Activated naive CD8-positive, alpha-beta T cell treated with anti-CD3 and anti-CD28 coated beads for 36 hours (primary cell): Measurements from ENCODE around the gene MRPL4. TPM values are rescaled to one million over a fixed set of nuclear protein-coding genes. Genes with fewer than 3 reads are reported as not detected.

Experiments used
- DNase-seq: peaks from one replicate; pipeline ENCODE4 v3.0.0; 2021
- H3K27ac Mint-ChIP-seq: one replicate; pipeline ENCODE4 v1.8.0; 2022; ENCODE audit warnings: mild to moderate bottlenecking, moderate library complexity, mixed read lengths
- H3K27me3 Mint-ChIP-seq: one replicate; pipeline ENCODE4 v1.8.0; 2022; ENCODE audit warnings: mild to moderate bottlenecking, mixed read lengths
- H3K36me3 Mint-ChIP-seq: one replicate; pipeline ENCODE4 v1.8.0; 2021; ENCODE audit warnings: mild to moderate bottlenecking, mixed read lengths
- H3K4me1 Mint-ChIP-seq: one replicate; pipeline ENCODE4 v1.8.0; 2021; ENCODE audit warnings: mixed read lengths
- H3K4me3 Mint-ChIP-seq: one replicate; pipeline ENCODE4 v1.8.0; 2022; ENCODE audit warnings: mild to moderate bottlenecking, moderate library complexity, mixed read lengths
- H3K9me3 Mint-ChIP-seq: one replicate; pipeline ENCODE4 v1.8.0; 2022; ENCODE audit warnings: mixed read lengths
- total RNA-seq, 2 experiments: library from RNA; stranded (reverse); gene quantifications; one replicate each; pipeline ENCODE4 v1.2.3, GENCODE V29; 2021

Gene MRPL4
- total RNA-seq, 2 experiments from 2014 or later = 179 to 182 TPM

- no peak overlapping the region for H3K4me3 Mint-ChIP-seq
- no peaks in the 10 kb centered on the region for H3K36me3 Mint-ChIP-seq
- H3K27me3 Mint-ChIP-seq = no peaks in the 10 kb centered on the region
- DNase-seq = no peak
- peaks cover 4% of the 10 kb centered on the region for H3K4me1 Mint-ChIP-seq
- H3K9me3 Mint-ChIP-seq = no peaks in the 10 kb centered on the region
- no peak overlapping the region for H3K27ac Mint-ChIP-seq
Measured at GRCh38 chr19:10243606-10244005, 8.4 kb upstream of the MRPL4 start.

- peaks cover 3% of the 10 kb centered on the region for H3K4me1 Mint-ChIP-seq
- no peaks in the 10 kb centered on the region for H3K36me3 Mint-ChIP-seq
- no peaks in the 10 kb centered on the region for H3K27me3 Mint-ChIP-seq
- H3K4me3 Mint-ChIP-seq = no peak overlapping the region
- no peak for DNase-seq
- no peaks in the 10 kb centered on the region for H3K9me3 Mint-ChIP-seq
- no peak overlapping the region for H3K27ac Mint-ChIP-seq
Measured at GRCh38 chr19:10245189-10245939, 6.7 kb upstream of the MRPL4 start.

GRCh38 chr19:10246511-10246910 is 5.5 kb upstream of the MRPL4 start:
- Mint-ChIP-seq H3K9me3 (no peaks in the 10 kb centered on the region), H3K4me1 (peaks cover 3% of the 10 kb centered on the region), H3K4me3 (no peak overlapping the region), H3K27ac (no peak overlapping the region), H3K27me3 (no peaks in the 10 kb centered on the region), H3K36me3 (no peaks in the 10 kb centered on the region)
- no peak for DNase-seq

- H3K9me3 Mint-ChIP-seq = no peaks in the 10 kb centered on the region
Measured at GRCh38 chr19:10252707-10253106, 693 bp downstream of the MRPL4 start.

DNA sequence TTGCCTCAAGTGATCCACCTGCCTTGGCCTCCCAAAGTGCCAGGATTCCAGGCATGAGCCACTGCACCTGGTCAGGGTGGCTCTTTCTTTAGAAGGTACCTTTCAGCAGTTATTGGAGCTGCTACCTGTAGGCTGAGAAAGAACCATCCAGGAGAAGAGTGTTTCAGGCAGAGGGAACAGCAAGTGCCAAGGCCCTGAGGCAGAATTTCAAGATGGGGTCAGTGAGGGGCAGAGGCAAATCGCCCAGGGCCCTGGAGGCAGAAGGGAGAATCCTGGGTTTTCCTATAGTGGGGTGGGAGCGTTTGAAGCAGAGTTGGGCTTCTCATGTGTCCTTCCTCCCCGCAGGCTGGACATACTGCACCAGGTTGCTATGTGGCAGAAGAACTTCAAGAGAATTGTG is 2.2 kb downstream of the MRPL4 start:
- peak overlapping the region; percentile 17 for H3K27ac Mint-ChIP-seq
- no peaks in the 10 kb centered on the region for H3K9me3 Mint-ChIP-seq
- H3K4me1 Mint-ChIP-seq = peaks cover 23% of the 10 kb centered on the region
- peaks cover 48% of the 10 kb centered on the region for H3K36me3 Mint-ChIP-seq
- no peak for DNase-seq
- H3K4me3 Mint-ChIP-seq = no peak overlapping the region
- H3K27me3 Mint-ChIP-seq = no peaks in the 10 kb centered on the region

More at GRCh38 chr19:10252707-10253106, 693 bp downstream of the MRPL4 start:
- Mint-ChIP-seq H3K4me3 (peak overlapping the region; percentile 93), H3K36me3 (peaks cover 38% of the 10 kb centered on the region), H3K27ac (peak overlapping the region; percentile 94), H3K4me1 (peaks cover 17% of the 10 kb centered on the region), H3K27me3 (no peaks in the 10 kb centered on the region)
- no peak for DNase-seq

DNA sequence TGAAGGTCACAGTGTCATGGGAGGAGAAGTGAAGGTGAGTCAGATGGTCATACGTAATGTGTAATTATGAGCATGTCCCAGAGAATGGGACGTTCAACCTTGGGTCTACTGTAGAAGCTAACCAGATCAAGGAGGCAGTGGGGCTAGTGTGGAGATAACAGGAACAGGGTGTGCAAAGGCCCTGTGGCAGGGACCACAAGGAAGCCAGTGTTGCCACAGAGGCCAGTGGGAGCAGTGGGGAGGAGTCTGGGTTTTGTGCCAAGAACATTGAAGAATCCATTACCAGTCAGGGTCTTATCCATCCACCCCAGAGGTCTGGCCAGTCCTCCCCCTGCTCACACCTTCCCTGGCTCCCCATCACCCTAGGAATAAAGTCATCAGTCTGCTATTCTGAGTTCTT is 3.3 kb downstream of the MRPL4 start:
- Mint-ChIP-seq H3K27ac (no peak overlapping the region), H3K9me3 (no peaks in the 10 kb centered on the region), H3K36me3 (peaks cover 56% of the 10 kb centered on the region), H3K27me3 (no peaks in the 10 kb centered on the region), H3K4me1 (peaks cover 29% of the 10 kb centered on the region), H3K4me3 (no peak overlapping the region)
- DNase-seq = no peak

GRCh38 chr19:10256551-10256950 is 4.5 kb downstream of the MRPL4 start:
- H3K36me3 Mint-ChIP-seq = peaks cover 56% of the 10 kb centered on the region
- H3K4me3 Mint-ChIP-seq = no peak overlapping the region
- DNase-seq = no peak

DNA sequence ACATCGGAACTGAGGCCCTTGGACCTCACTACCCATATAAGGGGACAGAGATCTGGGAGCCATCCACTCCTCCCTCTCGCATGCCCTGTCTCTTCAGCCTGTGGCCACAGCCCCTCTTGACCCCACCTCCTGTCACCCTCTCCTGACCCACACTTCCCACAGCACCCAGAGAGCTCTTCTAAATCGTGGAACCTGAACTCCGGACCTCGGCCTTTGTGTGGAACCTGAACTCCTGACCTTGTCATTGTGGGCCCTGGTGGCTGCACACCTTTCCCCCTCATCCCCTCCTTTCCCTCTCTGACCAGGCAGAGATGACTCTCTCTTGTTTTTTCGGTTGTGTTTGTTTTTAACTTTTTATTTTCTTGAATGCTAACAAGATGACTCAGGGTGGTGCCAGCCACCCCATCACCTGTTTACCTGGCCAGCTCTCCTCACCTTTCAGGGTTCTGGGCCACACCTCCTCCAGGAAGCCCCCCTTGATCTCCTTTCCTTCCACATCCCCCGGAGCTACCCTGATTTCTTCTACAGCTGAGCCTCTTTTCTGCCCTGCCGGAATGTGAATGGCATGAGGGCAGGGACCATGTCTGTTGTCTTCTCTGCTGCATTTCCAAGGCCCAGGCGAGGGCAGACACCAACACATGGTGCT is 5.1 kb downstream of the MRPL4 start:
- Mint-ChIP-seq H3K4me3 (no peak overlapping the region), H3K27me3 (no peaks in the 10 kb centered on the region), H3K9me3 (no peaks in the 10 kb centered on the region), H3K27ac (peak overlapping the region; percentile 34), H3K36me3 (peaks cover 55% of the 10 kb centered on the region), H3K4me1 (peaks cover 33% of the 10 kb centered on the region)
- DNase-seq = no peak

More at GRCh38 chr19:10256551-10256950, 4.5 kb downstream of the MRPL4 start:
- Mint-ChIP-seq H3K4me1 (peaks cover 33% of the 10 kb centered on the region), H3K27ac (no peak overlapping the region), H3K9me3 (no peaks in the 10 kb centered on the region), H3K27me3 (no peaks in the 10 kb centered on the region)

DNA sequence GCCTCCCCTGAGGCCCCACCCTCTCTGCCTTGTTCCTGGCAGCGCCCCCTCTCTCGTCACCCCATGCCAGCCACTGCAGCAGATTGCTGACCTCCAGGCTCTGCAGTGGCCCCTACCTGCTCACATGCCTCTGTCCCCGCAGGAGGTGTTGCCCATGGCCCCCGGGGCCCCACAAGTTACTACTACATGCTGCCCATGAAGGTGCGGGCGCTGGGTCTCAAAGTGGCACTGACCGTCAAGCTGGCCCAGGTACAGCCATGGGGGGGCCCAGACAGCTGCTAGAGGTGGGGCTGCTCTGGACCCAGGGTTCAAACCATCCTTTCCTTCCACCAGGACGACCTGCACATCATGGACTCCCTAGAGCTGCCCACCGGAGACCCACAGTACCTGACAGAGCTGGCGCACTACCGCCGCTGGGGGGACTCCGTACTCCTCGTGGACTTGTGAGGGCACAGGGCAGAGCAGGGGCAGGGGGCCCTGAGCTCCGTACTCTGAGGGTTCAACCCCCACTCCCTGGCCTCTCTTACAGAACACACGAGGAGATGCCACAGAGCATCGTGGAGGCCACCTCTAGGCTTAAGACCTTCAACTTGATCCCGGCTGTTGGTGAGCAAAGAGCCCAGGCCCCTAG is 6.2 kb downstream of the MRPL4 start:
- H3K4me3 Mint-ChIP-seq = no peak overlapping the region
- peaks cover 48% of the 10 kb centered on the region for H3K36me3 Mint-ChIP-seq
- peaks cover 29% of the 10 kb centered on the region for H3K4me1 Mint-ChIP-seq
- H3K27ac Mint-ChIP-seq = no peak overlapping the region
- H3K9me3 Mint-ChIP-seq = no peaks in the 10 kb centered on the region
- no peak for DNase-seq
- no peaks in the 10 kb centered on the region for H3K27me3 Mint-ChIP-seq

DNA sequence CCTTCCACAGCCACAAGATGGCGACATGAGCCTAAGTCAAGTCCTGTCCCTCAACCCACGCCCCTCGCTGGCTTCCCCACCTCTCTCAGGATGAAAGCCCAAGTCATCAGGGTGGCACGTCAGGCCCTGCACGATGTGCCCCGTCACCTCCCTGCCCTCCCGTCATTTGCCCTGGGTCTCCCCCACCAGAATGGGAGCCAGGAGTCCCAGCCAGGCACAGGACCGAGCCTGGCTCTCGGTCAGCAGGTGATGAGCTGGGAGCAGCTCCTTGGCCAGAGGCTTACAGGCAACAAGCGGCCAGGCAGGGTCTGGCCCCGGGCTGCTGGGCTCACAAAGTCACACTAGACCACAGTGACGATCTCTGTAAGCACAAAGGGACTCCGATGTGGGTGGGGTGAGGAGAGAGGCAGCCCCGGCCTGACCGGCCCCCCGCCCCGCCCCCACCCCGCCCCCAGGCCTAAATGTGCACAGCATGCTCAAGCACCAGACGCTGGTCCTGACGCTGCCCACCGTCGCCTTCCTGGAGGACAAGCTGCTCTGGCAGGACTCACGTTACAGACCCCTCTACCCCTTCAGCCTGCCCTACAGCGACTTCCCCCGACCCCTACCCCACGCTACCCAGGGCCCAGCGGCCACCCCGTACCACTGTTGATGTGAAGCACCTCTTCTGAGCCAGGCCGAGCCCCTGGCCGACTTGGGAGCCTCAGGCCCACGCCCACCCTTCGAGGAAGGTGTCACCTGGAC is 7.3 kb downstream of the MRPL4 start:
- H3K4me1 Mint-ChIP-seq = peaks cover 20% of the 10 kb centered on the region
- peak overlapping the region; percentile 87 for H3K27ac Mint-ChIP-seq
- H3K36me3 Mint-ChIP-seq = peaks cover 43% of the 10 kb centered on the region
- no peaks in the 10 kb centered on the region for H3K27me3 Mint-ChIP-seq
- H3K9me3 Mint-ChIP-seq = no peaks in the 10 kb centered on the region
- peak; percentile 89 for DNase-seq
- peak overlapping the region; percentile 10 for H3K4me3 Mint-ChIP-seq

GRCh38 chr19:10260141-10260584 is 8.1 kb downstream of the MRPL4 start:
- peak; percentile 70 for DNase-seq
- H3K9me3 Mint-ChIP-seq = no peaks in the 10 kb centered on the region
- peaks cover 35% of the 10 kb centered on the region for H3K36me3 Mint-ChIP-seq
- H3K4me3 Mint-ChIP-seq = peak overlapping the region; percentile 29
- H3K4me1 Mint-ChIP-seq = peaks cover 19% of the 10 kb centered on the region
- H3K27ac Mint-ChIP-seq = peak overlapping the region; percentile 87
- no peaks in the 10 kb centered on the region for H3K27me3 Mint-ChIP-seq

- Mint-ChIP-seq H3K27me3 (no peaks in the 10 kb centered on the region), H3K9me3 (no peaks in the 10 kb centered on the region), H3K4me1 (peaks cover 19% of the 10 kb centered on the region), H3K36me3 (peaks cover 17% of the 10 kb centered on the region), H3K4me3 (no peak overlapping the region), H3K27ac (no peak overlapping the region)
- DNase-seq = no peak
Measured at GRCh38 chr19:10262771-10263170, 10.8 kb downstream of the MRPL4 start.

GRCh38 chr19:10266706-10267105 is 14.7 kb downstream of the MRPL4 start:
- Mint-ChIP-seq H3K9me3 (no peaks in the 10 kb centered on the region), H3K36me3 (peaks cover 3% of the 10 kb centered on the region), H3K4me1 (peaks cover 16% of the 10 kb centered on the region), H3K4me3 (no peak overlapping the region), H3K27ac (no peak overlapping the region), H3K27me3 (no peaks in the 10 kb centered on the region)
- DNase-seq = no peak

DNA sequence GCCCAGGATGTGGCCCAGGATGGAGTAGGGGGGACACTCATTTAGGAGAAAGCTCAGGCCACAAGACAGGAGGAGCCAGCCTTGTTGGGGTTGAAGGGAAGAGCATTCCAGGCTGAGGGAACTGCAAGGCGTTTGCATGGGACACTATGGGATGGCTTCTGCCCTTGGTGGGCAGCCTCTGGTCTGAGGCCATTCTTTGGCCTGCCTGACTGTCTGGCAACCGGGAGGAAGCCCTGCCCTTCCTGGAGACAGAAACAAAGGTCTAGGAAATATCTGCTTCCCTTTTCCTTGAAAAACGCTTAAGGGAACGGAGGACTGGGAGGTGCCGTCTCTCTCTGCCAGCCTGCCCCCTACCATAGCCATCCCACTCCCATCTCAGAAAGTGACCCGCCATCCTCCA is 16.1 kb downstream of the MRPL4 start:
- DNase-seq = no peak
- Mint-ChIP-seq H3K36me3 (peaks cover 8% of the 10 kb centered on the region), H3K27me3 (no peaks in the 10 kb centered on the region), H3K4me3 (no peak overlapping the region), H3K9me3 (no peaks in the 10 kb centered on the region), H3K27ac (no peak overlapping the region), H3K4me1 (peaks cover 22% of the 10 kb centered on the region)
